Measurements from ENCODE around the gene PLEKHM2.
"Not testable (repeated sequence)": the region's sequence is repeated elsewhere in the genome, so short reads cannot be mapped to it uniquely, and the experiment has no call there.

PLEKHM2 gene

DNA sequence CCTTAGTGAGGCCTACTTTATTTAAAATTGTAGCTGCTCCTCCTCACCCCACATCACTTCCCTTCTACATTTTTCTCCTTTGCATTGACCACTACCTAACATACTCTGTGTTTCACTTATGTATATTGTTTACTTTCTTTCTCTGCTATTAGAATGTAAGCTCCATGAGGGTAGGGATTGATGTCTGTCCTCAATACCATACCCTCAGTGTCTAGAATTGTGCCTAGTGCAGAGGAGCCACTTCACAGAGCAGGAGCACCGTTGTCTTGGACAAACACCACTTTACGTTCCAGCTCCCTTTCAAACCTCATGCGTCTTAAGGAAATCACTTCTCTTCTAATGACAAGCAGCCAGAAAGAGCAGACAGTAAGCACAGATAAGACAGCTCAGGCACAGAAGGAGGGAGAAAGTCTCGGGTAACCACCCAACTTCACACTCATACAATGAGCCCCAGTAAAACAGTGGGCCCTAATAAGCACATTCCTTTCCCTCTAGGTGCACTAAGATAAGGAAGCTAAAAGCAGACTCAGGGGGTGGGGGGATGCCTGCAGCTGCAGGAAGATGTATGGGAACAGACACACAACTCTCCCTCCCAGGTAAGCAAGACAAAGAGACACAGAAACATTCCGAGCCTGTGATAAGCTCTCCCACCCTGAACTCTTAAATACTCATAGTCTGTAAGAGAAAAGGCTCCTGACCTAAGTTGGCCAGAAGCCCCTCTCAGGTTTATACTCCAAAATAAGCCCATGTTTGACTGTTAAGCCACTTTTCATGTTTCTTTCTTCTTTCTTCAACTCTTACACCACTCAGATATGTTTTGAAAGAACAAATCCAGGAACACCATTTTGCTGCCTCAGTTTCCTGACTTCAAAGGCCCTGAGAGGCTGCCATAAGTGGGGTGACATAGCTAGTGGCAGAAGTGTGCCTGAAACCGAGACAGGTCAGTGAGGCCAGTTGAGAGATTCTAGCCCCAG is 7.1 kb upstream of the PLEKHM2 start:
- no peak for DNase-seq

DNA sequence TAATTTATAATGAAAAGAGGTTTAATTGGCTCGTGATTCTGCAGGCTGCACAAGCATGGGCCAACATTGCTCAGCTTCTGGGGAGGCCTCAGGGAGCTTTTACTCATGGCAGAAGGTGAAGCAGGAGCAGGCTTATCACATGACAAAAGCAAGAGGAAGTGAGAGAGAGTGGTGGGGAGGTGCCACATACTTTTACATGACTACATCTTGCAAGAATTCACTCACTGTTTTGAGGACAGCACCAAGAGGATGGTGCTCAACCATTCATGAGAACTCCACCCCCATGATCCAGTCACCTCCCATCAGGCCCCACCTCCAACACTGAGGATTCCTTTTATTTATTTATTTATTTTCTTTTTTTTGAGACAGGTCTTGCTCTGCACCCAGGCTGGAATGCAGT is 5.5 kb upstream of the PLEKHM2 start:
- DNase-seq: no peak

DNA sequence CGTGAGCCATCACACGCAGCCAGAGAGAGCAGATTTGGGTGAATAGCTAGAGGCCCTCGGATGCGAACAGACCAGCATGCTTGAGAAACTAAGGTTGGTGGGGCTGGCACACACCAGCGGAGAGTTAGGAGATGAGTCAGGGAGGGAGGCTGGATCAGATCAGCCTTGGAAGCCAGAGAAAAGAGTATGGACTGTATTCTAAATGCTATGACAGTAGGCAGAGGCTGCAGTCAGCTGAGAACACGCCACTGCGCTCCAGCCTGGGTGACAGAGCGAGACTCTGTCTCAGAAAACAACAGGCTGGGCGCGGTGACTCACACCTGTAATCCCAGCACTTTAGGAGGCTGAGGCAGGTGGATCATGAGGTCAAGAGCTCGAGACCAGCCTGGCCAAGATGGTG is 4.0 kb upstream of the PLEKHM2 start:
- no peak for DNase-seq

DNA sequence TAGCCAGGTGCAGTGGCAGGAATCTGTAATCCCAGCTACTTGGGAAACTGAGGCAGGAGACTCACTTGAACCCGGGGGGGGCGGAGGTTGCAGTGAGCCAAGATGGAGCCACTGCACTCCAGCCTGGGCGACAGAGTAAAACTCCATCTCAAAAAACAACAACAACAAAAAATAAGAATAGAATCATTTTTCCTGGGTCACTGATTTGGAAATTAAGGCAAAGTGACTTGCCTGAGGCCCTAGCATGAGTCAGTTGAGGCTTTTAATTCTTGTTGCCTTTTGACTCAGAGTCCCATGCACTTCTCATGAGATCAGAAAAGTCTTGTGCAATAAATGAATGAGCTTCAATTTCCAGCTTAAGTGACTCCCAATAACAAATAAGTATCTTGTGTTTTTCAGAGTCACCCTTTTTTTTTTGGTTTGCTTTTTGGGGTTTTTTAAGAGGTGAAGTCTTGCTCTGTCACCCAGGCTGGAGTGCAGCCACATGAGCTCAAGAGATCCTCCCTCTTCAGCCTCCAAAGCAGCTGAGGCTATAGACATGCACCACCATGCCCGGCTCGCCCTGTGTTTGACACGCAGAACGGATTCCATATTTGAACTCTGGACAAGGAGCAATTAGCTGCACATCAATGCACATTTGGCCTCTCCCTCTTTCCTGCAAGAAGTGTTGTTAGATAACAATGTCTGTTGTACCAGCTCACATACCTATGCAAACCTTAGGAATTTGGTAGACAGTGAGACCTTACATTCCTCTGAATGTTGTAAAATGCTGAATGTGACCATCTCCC is 3.4 kb upstream of the PLEKHM2 start:
- DNase-seq: no peak

DNA sequence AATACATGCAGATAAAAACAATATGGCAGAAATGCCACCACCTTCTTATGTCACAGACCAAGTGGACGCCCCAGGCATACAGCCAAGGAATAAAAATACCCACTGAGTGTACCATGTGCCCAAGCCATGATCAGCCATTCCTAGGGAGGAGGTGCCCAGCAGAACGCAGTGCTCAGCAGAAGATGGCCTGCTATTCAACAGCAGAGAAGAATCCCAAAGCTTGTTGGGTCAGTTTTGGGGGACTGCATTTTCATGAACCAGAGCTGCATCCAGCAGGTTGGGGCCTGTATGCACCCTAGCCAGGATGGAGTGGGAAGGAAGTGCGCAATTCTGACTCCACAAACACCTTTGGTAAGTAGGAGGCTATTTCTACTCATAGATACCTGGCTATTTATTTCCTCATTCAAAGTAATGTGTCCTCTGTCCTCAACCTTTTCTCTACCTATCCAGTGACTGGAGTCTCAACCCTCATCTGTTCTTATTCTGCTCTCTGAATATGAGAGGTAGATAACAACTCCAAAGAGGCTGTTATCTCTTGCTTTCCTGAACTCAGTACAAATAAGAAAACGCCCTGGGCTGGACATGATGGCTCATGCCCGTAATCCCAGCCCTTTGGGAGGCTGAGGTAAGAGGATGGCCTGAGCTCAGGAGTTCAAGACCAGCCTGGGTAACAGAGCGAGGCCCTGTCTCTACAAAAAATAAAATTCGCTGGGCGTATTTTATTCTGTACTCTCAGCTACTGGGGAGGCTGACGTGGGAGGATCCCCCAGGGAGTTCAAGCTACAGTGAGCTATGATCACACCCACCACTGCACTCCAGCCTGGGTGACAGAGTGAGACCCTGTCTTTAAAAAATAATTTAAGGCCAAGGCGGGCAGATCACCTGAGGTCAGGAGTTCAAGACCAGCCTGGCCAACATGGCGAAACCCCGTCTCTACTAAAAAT is 2.5 kb upstream of the PLEKHM2 start:
- no peak for DNase-seq

DNA sequence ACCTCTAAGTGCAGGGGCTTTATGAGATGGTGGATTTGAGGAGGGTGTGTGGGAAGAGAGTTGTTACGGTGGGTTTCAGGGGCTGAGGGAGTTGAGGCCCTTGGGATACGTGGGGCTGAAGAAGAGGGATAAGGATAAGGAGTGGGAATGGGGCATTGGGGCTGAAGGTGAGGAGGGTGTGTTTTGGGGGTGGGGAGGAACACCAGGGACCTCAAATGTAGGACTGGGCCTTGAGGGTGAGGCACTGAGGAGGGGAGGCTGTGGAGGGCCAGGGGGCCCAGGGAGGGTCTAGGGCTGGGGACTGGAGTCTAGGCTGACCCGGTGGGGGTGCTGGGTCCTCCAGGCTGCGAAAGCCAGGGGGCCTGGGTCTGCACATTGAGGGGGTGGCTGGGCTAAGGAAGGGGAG is 1.2 kb upstream of the PLEKHM2 start:
- DNase-seq: no peak

DNA sequence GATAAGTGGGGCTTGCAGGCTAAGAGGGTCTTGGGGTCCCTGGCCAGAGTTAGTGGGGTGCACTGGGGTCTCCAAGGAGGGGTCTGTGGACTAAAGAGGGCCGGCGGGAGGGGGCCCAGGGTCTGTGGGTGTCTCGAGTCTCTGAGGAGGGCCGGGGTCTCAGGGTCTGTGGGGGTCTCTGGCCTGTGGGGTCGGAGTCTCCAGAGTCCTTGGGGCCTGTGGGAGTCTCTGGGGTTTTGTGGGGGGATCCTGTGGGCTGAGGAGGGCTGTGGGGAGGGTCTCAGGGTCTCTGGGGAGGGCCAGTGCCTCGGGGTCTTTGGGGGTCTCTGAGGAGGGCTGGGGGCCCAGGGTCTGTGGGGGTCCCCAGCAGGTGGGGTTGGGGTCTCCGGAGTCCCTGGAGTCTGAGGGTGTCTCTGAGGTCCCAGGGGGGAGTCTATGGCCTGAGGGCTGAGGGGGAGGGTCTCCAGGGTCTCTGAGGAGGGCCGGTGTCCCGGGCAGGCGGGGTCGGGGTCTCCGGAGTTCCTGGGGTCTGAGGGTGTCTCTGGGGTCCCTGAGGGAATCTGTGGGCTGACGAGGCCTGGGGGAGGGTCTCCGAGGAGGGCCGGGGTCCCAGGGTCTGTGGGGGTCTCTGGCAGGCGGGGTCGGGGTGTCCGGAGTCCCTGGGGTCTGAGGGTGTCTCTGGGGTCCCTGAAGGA is 628 bp upstream of the PLEKHM2 start:
- DNase-seq: no peak

DNA sequence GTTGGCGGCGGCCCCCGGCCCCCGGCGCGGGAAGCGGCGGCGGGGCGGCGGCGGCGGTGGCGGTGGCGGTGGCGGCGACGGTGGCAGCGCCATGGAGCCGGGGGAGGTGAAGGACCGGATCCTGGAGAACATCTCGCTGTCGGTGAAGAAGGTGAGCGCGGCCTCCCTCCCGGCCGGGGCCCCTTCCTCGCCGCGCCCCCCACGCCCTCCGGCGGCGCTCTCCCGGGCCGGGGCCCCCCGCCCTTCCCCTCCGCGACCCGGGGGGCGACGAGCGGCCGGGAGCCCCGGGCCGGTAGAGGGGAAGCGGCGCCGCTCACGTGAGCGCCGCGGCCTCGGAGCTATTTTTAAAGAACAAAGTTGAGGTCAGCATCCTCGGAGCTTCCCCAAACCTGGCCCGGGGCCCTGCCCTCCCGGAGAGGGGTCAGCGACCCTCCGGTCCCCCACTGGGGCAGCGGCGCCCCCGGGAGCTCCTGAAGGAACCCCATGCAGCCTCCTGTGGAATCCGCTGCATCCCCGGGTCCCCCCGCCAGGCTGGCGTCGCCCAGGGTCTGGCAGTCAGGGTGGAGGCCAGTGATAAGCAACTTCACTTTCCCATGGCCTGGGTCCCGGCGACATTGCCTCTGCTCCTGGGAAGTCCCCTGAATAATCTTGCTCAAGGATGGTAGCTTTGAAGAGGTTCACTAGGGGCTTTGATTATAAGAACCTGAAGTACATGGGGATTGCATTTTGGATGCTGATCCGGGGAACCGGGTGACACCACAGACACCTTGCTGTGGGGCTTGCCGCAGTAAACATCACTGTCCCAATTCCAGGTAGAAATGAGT is 560 bp downstream of the PLEKHM2 start:
- no peak for DNase-seq

DNA sequence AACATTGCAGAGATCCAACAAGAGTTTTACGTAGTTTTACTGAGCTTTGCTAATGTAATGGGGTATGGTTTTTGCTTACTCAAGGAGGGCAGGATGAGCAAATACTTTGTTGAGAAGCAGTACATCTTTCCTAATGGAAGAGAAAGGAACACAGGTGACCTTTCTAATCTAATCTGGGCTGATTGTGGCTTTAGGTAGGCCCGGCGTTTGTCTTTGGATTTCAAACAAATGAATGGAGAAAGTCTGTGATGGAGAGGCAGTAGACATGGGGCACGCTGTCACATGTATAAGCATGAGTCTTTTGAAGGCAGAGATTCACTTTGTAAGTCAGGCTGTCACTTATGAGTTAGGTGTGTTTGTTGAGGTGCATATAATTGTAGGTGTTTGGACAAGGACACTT is 1.7 kb downstream of the PLEKHM2 start:
- DNase-seq: no peak

DNA sequence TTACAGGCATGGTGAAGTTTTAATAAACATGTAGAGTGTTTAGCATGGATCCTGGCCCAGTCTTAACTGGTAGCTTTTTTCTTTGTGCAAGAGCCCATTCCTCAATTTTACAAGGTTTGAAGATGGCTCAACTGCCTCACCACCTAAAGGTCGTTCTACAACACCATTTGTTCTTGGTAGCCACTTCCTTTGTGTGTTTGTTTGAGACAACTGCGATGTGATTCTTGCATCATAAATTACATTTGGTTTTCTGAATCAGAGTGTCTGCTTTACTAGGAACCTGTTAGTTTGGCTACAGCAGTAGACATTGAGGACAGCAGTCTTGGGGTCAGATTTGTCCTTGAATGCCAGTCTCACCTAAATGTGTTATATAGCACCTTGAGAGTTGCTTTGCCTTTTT is 3.3 kb downstream of the PLEKHM2 start:
- no peak for DNase-seq

DNA sequence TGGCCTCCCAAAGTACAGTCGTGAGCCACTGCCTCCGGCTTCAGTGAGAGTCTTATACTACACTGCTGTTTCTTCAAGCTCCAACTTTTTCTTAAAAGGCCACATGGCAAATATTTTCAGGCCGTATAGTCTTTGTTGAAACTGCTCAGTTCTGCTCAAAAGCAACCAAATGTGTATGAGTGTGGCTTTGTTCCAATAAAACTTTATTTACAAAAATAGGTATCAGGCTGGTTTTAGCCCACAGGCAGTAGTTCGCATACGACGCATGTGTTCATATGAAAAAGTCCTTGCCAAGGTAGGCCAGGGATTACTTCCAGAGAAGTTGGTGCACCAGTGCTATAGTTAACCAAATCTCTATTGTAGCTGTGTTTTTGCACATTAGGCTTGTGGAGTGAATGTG is 6.2 kb downstream of the PLEKHM2 start:
- DNase-seq: no peak

DNA sequence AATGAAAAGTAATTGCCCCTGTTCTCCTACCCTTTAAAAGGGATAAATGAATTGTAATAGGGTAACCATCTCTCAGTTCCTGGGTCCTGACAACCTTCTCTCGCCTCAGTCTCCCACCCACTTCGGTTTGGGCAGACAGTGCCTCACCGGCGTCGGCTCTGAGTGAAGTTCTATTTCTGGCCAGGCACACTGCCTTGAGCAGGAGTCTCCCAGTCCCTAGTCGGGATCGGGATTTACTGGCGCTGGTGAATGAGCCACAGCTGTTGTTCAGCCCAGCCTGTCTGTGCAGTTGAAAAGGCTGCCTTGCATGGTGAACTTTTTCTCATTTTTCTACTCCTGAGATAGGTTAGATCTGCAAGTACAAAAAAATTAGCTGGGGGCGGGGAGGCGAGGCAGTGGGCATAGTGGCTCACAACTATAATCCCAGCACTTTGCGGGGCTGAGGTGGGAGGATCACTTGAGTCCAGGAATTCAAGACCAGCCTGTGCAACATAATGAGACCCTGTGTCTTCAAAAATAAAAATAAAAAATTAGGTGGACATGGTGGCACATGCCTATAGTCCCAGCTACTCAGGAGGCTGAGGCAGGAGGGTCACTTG is 7.4 kb downstream of the PLEKHM2 start:
- no peak for DNase-seq

DNA sequence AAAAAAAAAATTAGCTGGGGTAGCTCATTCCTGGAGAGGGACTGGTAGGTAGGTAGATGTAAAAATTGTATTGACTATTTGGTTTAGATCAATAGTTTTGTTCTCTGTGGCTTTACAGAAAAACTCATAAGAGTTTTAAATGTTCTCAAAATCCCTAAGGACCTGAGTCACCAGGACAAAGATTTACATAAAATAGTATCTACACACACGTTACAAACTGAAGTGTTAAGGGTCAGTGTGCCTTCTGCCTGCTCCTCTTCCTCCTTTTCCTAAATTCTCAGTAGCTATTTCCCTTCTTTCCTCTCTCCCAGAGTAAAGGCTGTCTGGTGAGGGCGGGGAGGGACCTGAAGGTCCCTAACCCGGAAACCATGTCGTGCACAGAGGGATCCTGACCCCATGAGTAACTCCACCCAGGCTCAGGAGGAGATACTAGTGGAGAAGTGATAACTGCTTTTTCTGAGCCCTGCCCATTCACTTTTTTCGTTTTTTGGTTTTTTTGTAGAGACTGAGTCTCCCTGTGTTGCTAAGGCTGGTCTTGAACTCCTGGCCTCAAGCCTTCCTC is 8.1 kb downstream of the PLEKHM2 start:
- DNase-seq: no peak

DNA sequence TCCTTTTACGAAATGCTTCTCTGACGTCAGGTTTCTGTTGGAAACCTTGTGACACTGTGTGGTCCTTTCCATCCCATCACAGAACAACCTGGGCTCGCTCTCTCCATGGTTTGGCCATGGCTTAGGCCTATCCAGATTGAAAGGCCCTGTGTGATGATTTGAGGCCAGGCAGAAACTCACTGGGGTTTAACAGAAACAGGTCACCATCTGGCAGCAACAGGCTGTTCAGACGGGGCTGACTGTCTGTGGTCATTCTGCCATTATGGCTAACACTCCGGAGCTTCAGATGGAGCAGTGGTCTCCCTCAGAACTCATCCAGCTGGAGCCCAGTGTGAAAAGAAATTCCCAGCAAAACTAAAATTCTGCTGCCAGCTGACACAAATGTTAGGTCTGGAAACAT is 9.3 kb downstream of the PLEKHM2 start:
- no peak for DNase-seq

DNA sequence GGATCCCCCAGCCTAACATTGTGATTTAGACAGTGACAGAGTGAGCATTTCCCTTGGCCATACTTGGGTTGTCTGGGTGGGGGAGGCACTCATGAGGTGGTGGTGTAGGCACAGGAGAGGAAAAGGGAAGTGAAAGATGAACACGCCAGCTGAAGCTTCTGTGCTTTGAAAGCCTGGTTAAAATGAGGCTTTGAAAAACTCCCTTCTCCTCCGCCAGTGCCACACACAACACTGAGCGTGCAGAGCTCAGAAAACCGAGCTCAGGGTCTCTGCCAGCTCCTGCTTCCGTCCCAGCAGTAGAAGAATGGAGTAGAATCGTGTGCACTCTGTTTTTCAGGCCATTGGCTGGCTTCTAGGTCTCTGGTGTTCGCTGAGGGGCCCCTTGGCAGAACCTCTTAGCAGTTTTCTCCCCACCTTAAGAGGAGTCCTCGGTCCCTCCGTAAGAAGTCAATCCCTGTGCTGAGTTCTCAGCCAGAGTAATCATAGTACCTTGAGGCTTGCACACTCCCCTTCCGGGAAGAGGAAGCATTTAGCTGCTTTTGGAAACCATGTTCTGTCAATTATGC is 12.9 kb downstream of the PLEKHM2 start:
- peak in 1 of 4 experiments; percentile 7 for DNase-seq

DNA sequence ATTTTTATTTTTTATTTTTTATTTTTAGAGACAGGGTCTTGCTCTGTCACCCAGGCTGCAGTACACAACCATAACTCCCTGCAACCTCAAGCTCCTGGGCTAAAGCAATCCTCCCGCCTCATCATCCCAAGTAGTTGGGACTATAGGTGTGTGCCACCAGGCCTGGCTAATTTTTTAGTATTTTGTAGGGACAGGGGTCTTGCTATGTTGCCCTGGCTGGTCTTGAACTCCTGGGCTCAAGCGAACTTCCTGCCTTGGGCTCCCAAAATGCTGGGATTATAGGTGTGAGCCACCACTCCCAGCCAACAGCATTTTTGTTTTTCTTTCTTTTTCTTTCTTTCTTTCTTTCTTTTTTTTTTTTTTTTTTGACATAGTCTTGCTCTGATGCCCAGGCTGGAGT is 14.1 kb downstream of the PLEKHM2 start:
- no peak for DNase-seq

DNA sequence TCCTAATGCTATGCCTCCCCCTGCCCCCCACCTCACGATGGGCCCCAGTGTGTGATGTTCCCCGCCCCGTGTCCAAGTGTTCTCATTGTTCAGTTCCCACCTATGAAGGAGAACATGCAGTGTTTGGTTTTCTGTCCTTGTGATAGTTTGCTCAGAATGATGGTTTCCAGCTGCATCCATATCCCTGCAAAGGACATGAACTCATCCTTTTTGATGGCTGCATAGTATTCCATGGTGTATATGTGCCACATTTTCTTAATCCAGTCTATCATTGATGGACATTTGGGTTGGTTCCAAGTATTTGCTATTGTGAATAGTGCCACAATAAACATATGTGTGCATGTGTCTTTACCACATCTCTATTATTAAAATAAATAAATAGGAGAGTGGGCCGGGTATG is 15.2 kb downstream of the PLEKHM2 start:
- not testable (repeated sequence) for DNase-seq

DNA sequence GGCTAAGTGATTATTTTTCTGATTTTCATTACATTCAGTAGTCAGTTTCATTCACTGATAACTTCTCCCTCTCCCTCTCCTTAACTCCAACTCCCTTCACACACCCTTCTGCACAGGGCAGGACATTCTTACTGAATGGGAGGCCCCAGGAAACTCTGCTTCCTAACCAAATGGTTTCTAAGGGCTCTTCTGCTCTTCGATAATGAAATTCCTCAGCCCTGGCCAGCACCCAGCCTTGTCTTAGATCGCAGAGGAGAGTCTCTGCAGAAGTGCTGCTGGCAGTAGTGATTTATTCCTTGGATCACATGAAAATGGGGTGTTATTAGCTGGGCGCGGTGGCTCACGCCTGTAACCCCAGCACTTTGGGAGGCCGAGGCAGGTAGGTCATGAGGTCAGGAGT is 16.4 kb downstream of the PLEKHM2 start:
- no peak for DNase-seq

DNA sequence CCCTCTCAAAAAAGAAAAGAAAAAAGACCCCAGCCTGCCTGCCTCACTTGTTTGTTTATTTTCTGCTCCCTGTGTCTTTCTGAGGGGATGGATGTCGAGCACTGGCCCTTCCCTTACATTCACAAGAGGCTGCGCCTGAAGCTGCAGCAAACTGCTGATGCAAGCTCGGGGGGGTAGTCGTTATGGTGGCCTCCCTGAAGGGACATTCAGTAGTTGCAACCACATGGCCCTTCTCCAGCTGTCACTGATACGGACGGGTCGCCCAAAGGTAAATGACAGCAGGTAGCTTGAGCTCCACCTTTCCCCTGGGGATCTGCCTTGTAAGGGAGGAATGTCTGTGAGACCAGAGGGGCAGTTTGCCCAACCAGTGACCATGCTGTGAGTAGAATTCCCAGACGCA is 17.7 kb downstream of the PLEKHM2 start:
- DNase-seq: no peak
